Tibial nerve (tissue), 4 donors: Measurements from ENCODE around the gene CDKL4. TPM values are rescaled to one million over a fixed set of nuclear protein-coding genes. Genes with fewer than 3 reads are reported as not detected.

ENCODE experiments used
- DNase-seq, 2 donors: peaks; one replicate each; pipeline ENCODE4 v3.0.0-alpha.2; 2019; ENCODE audit warnings: low spot score in 2 of 2
- H3K27ac ChIP-seq, 4 donors: fragments of 200-600 bp; sonication (generic) in 3 of 4; one replicate each; pipeline ENCODE4 v1.5.1; 2017 to 2019; ENCODE audit warnings: mild to moderate bottlenecking in 1 of 4
- H3K27me3 ChIP-seq, 2 donors: fragments of 200-600 bp; sonication (generic) in 1 of 2; one replicate each; pipeline versions ENCODE4 v1.5.1 to v1.6.0; 2017 to 2019
- H3K36me3 ChIP-seq, 3 donors: fragments of 200-600 bp; sonication (generic); one replicate each; pipeline ENCODE4 v1.5.1; 2018 to 2019
- H3K4me1 ChIP-seq, 4 donors: fragments of 200-600 bp; sonication (generic) in 3 of 4; one replicate each; pipeline ENCODE4 v1.5.1; 2017 to 2019
- H3K4me3 ChIP-seq, 4 donors: fragments of 200-600 bp; sonication (generic) in 3 of 4; one replicate each; pipeline ENCODE4 v1.5.1; 2017 to 2019; ENCODE audit warnings: mild to moderate bottlenecking in 1 of 4, moderate library complexity in 1 of 4
- H3K9me3 ChIP-seq, 4 donors: fragments of 200-600 bp; sonication (generic) in 3 of 4; one replicate each; pipeline ENCODE4 v1.5.1; 2017 to 2019
- EP300 ChIP-seq, 2 donors: sonication (generic); formaldehyde crosslinking; IDR thresholded peaks; one replicate each; pipeline ENCODE4 v1.6.1; 2017; ENCODE audit warnings: antibody characterized with exemption in 2 of 2, mild to moderate bottlenecking in 1 of 2
- POLR2A ChIP-seq, 2 donors: fragments of 450-650 bp; IDR thresholded peaks; one replicate each; pipeline ENCODE4 v1.6.1; 2017; ENCODE audit warnings: antibody characterized with exemption in 2 of 2, mild to moderate bottlenecking in 2 of 2, moderate library complexity in 2 of 2
- WGBS, 2 donors: methylation state at CpG; one replicate each; pipeline ENCODE4 v1.1.5; 2018; 5-methylcytosine and 5-hydroxymethylcytosine counted together
- total RNA-seq, 4 donors: library from RNA; depleted of rRNA; stranded (reverse); fragments of >200 nt; gene quantifications; one replicate each; pipeline ENCODE4 v1.1.0, GENCODE V29; 2016
- TF ChIP-seq, protein P1 (sequence below), 5 experiments: fragments of 200-600 bp in 3 of 5; fragments of 450-650 bp in 2 of 5; sonication (generic) in 3 of 5; IDR thresholded peaks; one replicate each; pipeline ENCODE4 v1.5.1; 2016 to 2019; ENCODE audit warnings: antibody characterized with exemption in 5 of 5, mild to moderate bottlenecking in 3 of 5, moderate library complexity in 2 of 5

Gene CDKL4
- total RNA-seq, 4 donors from 2014 or later: 0.22 to 0.42 TPM; not detected in 2

DNA sequence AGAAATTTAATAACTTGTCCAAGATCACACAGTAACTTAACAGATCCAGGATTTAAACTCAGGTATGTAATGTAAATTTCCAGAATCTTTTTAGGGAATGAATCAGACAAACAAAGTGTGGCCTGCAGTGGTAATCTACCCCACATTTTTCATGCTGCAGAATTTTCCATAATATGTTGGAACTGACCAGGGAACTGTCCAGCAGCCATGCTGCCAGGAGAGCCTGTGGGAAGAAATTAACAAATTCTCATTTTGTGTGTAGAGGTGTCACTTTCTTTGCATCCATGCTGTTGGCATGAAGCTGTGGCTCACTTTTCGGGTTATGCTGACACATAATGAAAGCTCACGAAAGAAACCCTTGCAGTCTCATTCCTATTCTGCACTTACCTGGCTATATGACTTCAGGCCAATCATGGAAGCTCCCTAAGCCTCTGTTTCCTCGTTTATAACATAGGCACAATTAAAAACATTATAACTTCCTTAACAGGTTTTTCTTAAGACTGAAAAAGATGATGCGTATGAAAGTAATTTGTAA lies 54.7 kb downstream of the CDKL4 start:
- H3K4me3 ChIP-seq: no peak overlapping the region
- H3K27me3 ChIP-seq: no peaks in the 10 kb centered on the region
- no peaks in the 10 kb centered on the region for H3K36me3 ChIP-seq
- DNase-seq: no peak
- H3K9me3 ChIP-seq: no peaks in the 10 kb centered on the region
- WGBS, 2 donors: 82 to 83% methylated on average over 4 of the region's 4 CpGs
- TF ChIP-seq POLR2A (IDR thresholded peaks at IDR 0.05) (no peak), EP300 (IDR thresholded peaks at IDR 0.05) (no peak)
- TF ChIP-seq, protein P1, sequence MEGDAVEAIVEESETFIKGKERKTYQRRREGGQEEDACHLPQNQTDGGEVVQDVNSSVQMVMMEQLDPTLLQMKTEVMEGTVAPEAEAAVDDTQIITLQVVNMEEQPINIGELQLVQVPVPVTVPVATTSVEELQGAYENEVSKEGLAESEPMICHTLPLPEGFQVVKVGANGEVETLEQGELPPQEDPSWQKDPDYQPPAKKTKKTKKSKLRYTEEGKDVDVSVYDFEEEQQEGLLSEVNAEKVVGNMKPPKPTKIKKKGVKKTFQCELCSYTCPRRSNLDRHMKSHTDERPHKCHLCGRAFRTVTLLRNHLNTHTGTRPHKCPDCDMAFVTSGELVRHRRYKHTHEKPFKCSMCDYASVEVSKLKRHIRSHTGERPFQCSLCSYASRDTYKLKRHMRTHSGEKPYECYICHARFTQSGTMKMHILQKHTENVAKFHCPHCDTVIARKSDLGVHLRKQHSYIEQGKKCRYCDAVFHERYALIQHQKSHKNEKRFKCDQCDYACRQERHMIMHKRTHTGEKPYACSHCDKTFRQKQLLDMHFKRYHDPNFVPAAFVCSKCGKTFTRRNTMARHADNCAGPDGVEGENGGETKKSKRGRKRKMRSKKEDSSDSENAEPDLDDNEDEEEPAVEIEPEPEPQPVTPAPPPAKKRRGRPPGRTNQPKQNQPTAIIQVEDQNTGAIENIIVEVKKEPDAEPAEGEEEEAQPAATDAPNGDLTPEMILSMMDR (IDR thresholded peaks at IDR 0.05): no peak
- no peak overlapping the region for H3K27ac ChIP-seq
- H3K4me1 ChIP-seq: no peaks in the 10 kb centered on the region

DNA sequence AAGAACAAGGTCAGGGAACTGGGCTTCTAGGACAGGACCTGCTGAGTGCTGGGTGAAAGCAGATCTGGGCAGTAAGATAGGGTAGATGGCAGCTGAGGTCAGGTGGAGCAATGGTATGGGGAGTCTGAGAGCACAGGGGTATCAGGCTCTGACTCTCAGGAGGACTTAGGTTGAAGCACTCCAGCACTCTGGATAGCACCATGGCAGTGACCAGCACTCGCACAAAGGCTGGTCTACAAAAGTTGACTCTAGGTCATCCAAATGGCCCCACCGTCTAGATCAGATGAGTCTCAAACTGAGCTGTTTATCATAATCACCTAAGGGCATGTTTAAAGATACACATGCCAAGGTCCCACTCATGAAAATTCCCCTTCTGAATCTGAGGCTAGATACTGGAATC lies 60.1 kb downstream of the CDKL4 start:
- H3K27ac ChIP-seq: no peak overlapping the region
- TF ChIP-seq POLR2A (IDR thresholded peaks at IDR 0.05) (no peak), EP300 (IDR thresholded peaks at IDR 0.05) (no peak)
- TF ChIP-seq, protein P1 (IDR thresholded peaks at IDR 0.05): no peak
- 84 to 94% methylated on average over 2 of the region's 2 CpGs for WGBS, 2 donors

DNA sequence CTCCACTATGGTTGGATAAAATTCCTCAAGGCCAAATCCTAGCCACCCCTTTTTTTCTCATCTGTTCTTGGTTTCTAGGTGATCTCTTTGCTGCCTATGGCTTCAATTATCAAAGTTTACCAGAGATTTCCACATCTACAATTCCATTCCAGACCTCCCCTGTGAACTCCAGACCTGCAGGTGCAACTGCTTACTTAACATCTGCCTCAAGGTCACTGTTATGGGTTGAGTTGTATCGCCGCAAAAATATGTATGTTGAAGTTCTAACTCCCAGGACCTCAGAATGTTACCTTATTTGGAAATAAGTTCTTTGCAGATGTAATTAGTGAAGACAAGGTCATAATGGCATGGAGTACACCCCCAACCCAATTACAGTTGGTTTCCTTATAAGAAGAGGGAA lies 62.5 kb downstream of the CDKL4 start:
- no peak for TF ChIP-seq EP300 (IDR thresholded peaks at IDR 0.05)
- Histone ChIP-seq H3K27me3 (no peaks in the 10 kb centered on the region), H3K36me3 (no peaks in the 10 kb centered on the region), H3K4me1 (no peaks in the 10 kb centered on the region), H3K27ac (no peak overlapping the region), H3K9me3 (no peaks in the 10 kb centered on the region), H3K4me3 (no peak overlapping the region)
- 67 to 71% methylated on average over 2 of the region's 2 CpGs for WGBS, 2 donors
- DNase-seq: no peak

More for the DNA sequence above, 60.1 kb downstream of the CDKL4 start:
- H3K9me3 ChIP-seq: no peaks in the 10 kb centered on the region
- no peak for DNase-seq
- H3K27me3 ChIP-seq: no peaks in the 10 kb centered on the region
- H3K4me3 ChIP-seq: no peak overlapping the region
- no peaks in the 10 kb centered on the region for H3K4me1 ChIP-seq
- H3K36me3 ChIP-seq: no peaks in the 10 kb centered on the region

DNA sequence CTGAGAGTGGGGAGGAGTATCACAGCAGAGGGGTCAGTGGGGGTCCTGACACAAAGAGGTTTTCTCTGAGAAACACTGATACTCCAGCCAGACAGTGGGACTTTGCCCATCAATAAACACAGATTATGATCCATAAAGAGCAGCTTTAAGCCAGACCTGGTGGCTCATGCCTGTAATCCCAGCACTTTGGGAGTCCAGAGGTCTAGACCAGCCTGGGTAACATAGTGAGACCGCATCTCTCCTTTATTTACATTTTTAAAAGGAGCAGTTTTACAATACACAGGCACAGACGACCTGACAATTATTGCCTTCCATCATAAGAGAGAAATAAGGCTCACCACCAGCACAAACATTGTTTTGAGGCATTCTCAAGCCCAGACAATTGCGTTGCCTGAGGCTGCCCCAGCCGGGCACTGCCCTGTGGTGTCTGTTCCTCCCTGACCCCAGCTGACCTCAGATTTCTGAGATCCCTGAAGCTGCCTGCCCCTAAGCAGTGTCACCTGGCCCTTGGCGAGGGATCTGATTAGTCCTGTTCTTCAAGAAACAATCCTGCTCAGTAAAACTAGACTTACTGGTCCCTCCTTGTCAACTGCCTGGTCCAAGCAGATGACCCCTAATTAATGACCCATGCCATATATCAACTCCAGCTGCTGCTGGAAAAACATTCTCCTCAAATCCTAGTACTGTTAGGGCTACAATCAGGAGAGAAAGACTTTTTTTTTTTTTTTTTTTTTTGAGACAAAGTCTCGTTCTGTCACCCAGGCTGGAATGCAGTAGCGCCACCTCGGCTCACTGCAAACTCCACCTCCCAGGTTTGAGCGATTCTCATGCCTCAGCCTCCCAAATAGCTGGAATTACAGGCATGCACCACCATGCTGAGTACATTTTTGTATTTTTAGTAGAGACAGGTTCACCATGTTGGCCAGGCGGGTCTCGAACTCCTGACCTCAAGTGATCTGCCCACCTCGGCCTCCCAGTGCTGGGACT lies 63.5 kb downstream of the CDKL4 start:
- no peak for DNase-seq
- Histone ChIP-seq H3K27me3 (no peaks in the 10 kb centered on the region), H3K4me3 (no peak overlapping the region), H3K27ac (no peak overlapping the region), H3K4me1 (no peaks in the 10 kb centered on the region), H3K9me3 (no peaks in the 10 kb centered on the region), H3K36me3 (no peaks in the 10 kb centered on the region)
- TF ChIP-seq EP300 (IDR thresholded peaks at IDR 0.05) (no peak), POLR2A (IDR thresholded peaks at IDR 0.05) (no peak)
- TF ChIP-seq, protein P1 (IDR thresholded peaks at IDR 0.05): no peak
- 81 to 83% methylated on average over 12 of the region's 12 CpGs for WGBS, 2 donors

DNA sequence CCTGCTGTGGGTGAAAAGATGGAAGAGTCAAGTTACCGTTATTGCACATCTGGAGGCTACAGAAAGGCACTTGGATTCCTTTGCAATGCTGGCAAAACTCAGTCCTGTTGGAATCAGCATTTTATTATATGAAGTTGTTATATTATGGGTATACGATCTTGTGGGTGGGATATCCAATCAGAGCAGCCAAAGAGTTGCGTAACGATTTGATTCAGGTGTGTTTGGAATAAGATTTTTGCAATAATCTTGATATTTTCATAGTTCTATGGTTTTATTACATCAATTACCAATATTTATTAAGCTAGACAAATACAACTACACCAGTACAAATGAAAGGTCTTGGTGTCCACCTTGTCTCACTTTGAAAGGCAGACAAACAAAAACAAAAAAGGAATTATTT lies 65.0 kb downstream of the CDKL4 start:
- H3K27me3 ChIP-seq: no peaks in the 10 kb centered on the region
- no peaks in the 10 kb centered on the region for H3K36me3 ChIP-seq
- H3K27ac ChIP-seq: no peak overlapping the region
- no peak overlapping the region for H3K4me3 ChIP-seq
- TF ChIP-seq, protein P1 (IDR thresholded peaks at IDR 0.05): no peak
- TF ChIP-seq EP300 (IDR thresholded peaks at IDR 0.05) (no peak), POLR2A (IDR thresholded peaks at IDR 0.05) (no peak)
- no peaks in the 10 kb centered on the region for H3K4me1 ChIP-seq
- WGBS, 2 donors: 88 to 89% methylated on average over 4 of the region's 4 CpGs
- no peak for DNase-seq
- H3K9me3 ChIP-seq: no peaks in the 10 kb centered on the region
